Fibroblast of lung (primary cell): ENCODE data around the gene WIPF3. TPM values are rescaled to one million over a fixed set of nuclear protein-coding genes. Genes with fewer than 3 reads are reported as not detected.

Source experiments
- DNase-seq, 2 donors: peaks; one replicate each; pipeline versions ENCODE4 v3.0.0 to v3.0.0-alpha.2; 2010; ENCODE audit warnings: low read depth in 2 of 2
- H2AFZ ChIP-seq: 2 replicates; pipeline ENCODE4 v1.5.1; 2012; ENCODE audit warnings: low read length, control low read depth, inconsistent platforms
- H3K27ac ChIP-seq: 2 replicates; pipeline ENCODE4 v1.5.1; 2011; ENCODE audit warnings: low read length, control low read depth; ENCODE audit not compliant: insufficient read depth
- H3K27me3 ChIP-seq: 2 replicates; pipeline ENCODE4 v1.5.1; 2011; ENCODE audit warnings: mild to moderate bottlenecking, low read length; ENCODE audit not compliant: control insufficient read depth, insufficient read depth
- H3K36me3 ChIP-seq: 2 replicates; pipeline ENCODE4 v1.5.1; 2011; ENCODE audit warnings: low read length; ENCODE audit not compliant: control insufficient read depth, insufficient read depth
- H3K4me1 ChIP-seq: 2 replicates; pipeline ENCODE4 v1.5.1; 2011; ENCODE audit warnings: low read length; ENCODE audit not compliant: control insufficient read depth, insufficient read depth; ENCODE audit errors: extremely low read depth
- H3K4me2 ChIP-seq: 2 replicates; pipeline ENCODE4 v1.5.1; 2011; ENCODE audit warnings: low read length, control low read depth; ENCODE audit not compliant: insufficient read depth; ENCODE audit errors: extremely low read depth
- H3K4me3 ChIP-seq, 4 experiments: fragments of 200-600 bp in 1 of 4; sonication (generic) in 1 of 4; replicated peaks in 1 of 4; 2 replicates each; pipeline ENCODE4 v1.5.1; 2011 to 2016; ENCODE audit warnings: low read length in 4 of 4, low read depth in 3 of 4, mild to moderate bottlenecking in 3 of 4, control low read depth in 2 of 4, inconsistent platforms in 1 of 4, mixed read lengths in 1 of 4; ENCODE audit not compliant: insufficient read depth in 1 of 4; ENCODE audit errors: control extremely low read depth in 1 of 4
- H3K79me2 ChIP-seq: 2 replicates; pipeline ENCODE4 v1.5.1; 2012; ENCODE audit warnings: mild to moderate bottlenecking, low read length, inconsistent platforms; ENCODE audit not compliant: control insufficient read depth, insufficient read depth
- H3K9ac ChIP-seq: 2 replicates; pipeline ENCODE4 v1.5.1; 2011; ENCODE audit warnings: mild to moderate bottlenecking, low read length, control low read depth; ENCODE audit not compliant: insufficient read depth
- H3K9me3 ChIP-seq: 2 replicates; pipeline ENCODE4 v1.5.1; 2012; ENCODE audit warnings: low read depth, low read length; ENCODE audit not compliant: control insufficient read depth, insufficient read depth
- H4K20me1 ChIP-seq: 2 replicates; pipeline ENCODE4 v1.5.1; 2011; ENCODE audit warnings: low read length; ENCODE audit not compliant: control insufficient read depth, insufficient read depth; ENCODE audit errors: extremely low read depth
- CTCF ChIP-seq, 2 donors: IDR thresholded peaks in 1 of 2; conservative IDR thresholded peaks in 1 of 2; 1 replicate in 1 of 2; 2 replicates in 1 of 2; pipeline ENCODE4 v1.5.1; 2011 to 2012; ENCODE audit warnings: low read length in 2 of 2, control low read depth in 1 of 2, inconsistent platforms in 1 of 2, low read depth in 1 of 2, mild to moderate bottlenecking in 1 of 2
- EZH2 ChIP-seq: IDR thresholded peaks from 2 replicates; pipeline ENCODE4 v1.5.1; 2012; ENCODE audit warnings: low read length, control low read depth, mild to moderate bottlenecking; ENCODE audit errors: missing control alignments
- polyA plus RNA-seq, 2 donors: library from polyadenylated mRNA; depleted of rRNA in 1 of 2; stranded (reverse) in 1 of 2; unstranded in 1 of 2; fragments of >200 nt; gene quantifications; 2 replicates each; pipeline ENCODE4 v1.2.1, GENCODE V29; 2011 to 2012; ENCODE audit warnings: missing spikeins in 1 of 2
- total RNA-seq: library from RNA; depleted of rRNA; stranded (reverse); fragments of >200 nt; gene quantifications from 2 replicates; pipeline ENCODE4 v1.2.1, GENCODE V29; 2014

WIPF3 gene
- total and polyA plus RNA-seq, 2 donors (not counting 1 experiment from before 2014, with no cell fraction given), result 0.33 TPM; not detected in 1

- Histone ChIP-seq H3K4me1 (no peaks in the 10 kb centered on the region), H4K20me1 (no peaks in the 10 kb centered on the region), H3K4me2 (no peak overlapping the region), H3K9me3 (no peaks in the 10 kb centered on the region), H3K27me3 (no peaks in the 10 kb centered on the region), H3K9ac (no peak overlapping the region), H2AFZ (no peak overlapping the region), H3K27ac (no peak overlapping the region), H3K79me2 (no peaks in the 10 kb centered on the region), H3K36me3 (no peaks in the 10 kb centered on the region), H3K4me3 (no peak overlapping the region)
- no peak for DNase-seq
- TF ChIP-seq EZH2 (no peak), CTCF (conservative IDR thresholded peaks at IDR 0.05 in 1 of 2, IDR thresholded peaks at IDR 0.05 in 1 of 2; ENCODE audit: low read depth in 1 of 2, low read length in 2 of 2) (no peak)
Measured at GRCh38 chr7:29839921-29840320, 33.6 kb downstream of the WIPF3 start.

- Histone ChIP-seq H3K36me3 (no peaks in the 10 kb centered on the region), H3K79me2 (no peaks in the 10 kb centered on the region), H3K27ac (no peak overlapping the region), H4K20me1 (no peaks in the 10 kb centered on the region), H2AFZ (no peak overlapping the region), H3K9ac (no peak overlapping the region), H3K9me3 (no peaks in the 10 kb centered on the region), H3K4me1 (no peaks in the 10 kb centered on the region), H3K4me2 (no peak overlapping the region), H3K27me3 (peaks cover 2% of the 10 kb centered on the region), H3K4me3 (no peak overlapping the region)
- no peak for DNase-seq
- TF ChIP-seq CTCF (conservative IDR thresholded peaks at IDR 0.05 in 1 of 2, IDR thresholded peaks at IDR 0.05 in 1 of 2; ENCODE audit: low read depth in 1 of 2, low read length in 2 of 2) (no peak), EZH2 (no peak)
Measured at GRCh38 chr7:29840701-29841100, 34.4 kb downstream of the WIPF3 start.

- no peaks in the 10 kb centered on the region for H3K36me3 ChIP-seq
- peaks cover 2% of the 10 kb centered on the region for H3K27me3 ChIP-seq
- H4K20me1 ChIP-seq, result no peaks in the 10 kb centered on the region
- no peak overlapping the region for H2AFZ ChIP-seq
- no peak overlapping the region for H3K9ac ChIP-seq
- no peak for DNase-seq
- TF ChIP-seq EZH2, result no peak
- no peak for TF ChIP-seq CTCF (conservative IDR thresholded peaks at IDR 0.05 in 1 of 2, IDR thresholded peaks at IDR 0.05 in 1 of 2; ENCODE audit: low read depth in 1 of 2, low read length in 2 of 2)
- H3K27ac ChIP-seq, result no peak overlapping the region
- no peaks in the 10 kb centered on the region for H3K4me1 ChIP-seq
- no peak overlapping the region for H3K4me3 ChIP-seq
- H3K9me3 ChIP-seq, result no peaks in the 10 kb centered on the region
- no peak overlapping the region for H3K4me2 ChIP-seq
- no peaks in the 10 kb centered on the region for H3K79me2 ChIP-seq
Measured at GRCh38 chr7:29841926-29842701, 35.8 kb downstream of the WIPF3 start.
